NCI-H446 treated with DMSO at 0.1 percent for 48 hours (cell line): ENCODE data around the gene FOXN3.

Source experiments
- DNase-seq: peaks from one replicate; lab custom pipeline; 2025; lab: John Stamatoyannopoulos, UW

The FOXN3 gene

GRCh38 chr14:89408907-89409700 is 7.9 kb downstream of the FOXN3 start:
- no peak for DNase-seq

GRCh38 chr14:89407856-89408255 is 9.2 kb downstream of the FOXN3 start:
- no peak for DNase-seq

GRCh38 chr14:89406941-89407340 is 10.1 kb downstream of the FOXN3 start:
- DNase-seq: no peak

- DNase-seq: no peak
Observed at GRCh38 chr14:89406361-89406760, 10.7 kb downstream of the FOXN3 start.

GRCh38 chr14:89405712-89406111 is 11.3 kb downstream of the FOXN3 start:
- DNase-seq: no peak

- no peak for DNase-seq
Observed at GRCh38 chr14:89402363-89402762, 14.7 kb downstream of the FOXN3 start.

- no peak for DNase-seq
Observed at GRCh38 chr14:89401761-89402160, 15.3 kb downstream of the FOXN3 start.

- DNase-seq: no peak
Observed at GRCh38 chr14:89401241-89401640, 15.8 kb downstream of the FOXN3 start.

GRCh38 chr14:89400529-89400928 is 16.5 kb downstream of the FOXN3 start:
- DNase-seq: no peak

GRCh38 chr14:89399594-89400068 is 17.4 kb downstream of the FOXN3 start:
- peak; percentile 52 for DNase-seq

GRCh38 chr14:89399157-89399556 is 17.9 kb downstream of the FOXN3 start:
- no peak for DNase-seq

GRCh38 chr14:89397569-89398230 is 19.3 kb downstream of the FOXN3 start:
- no peak for DNase-seq

- DNase-seq: no peak
Observed at GRCh38 chr14:89394972-89395371, 22.1 kb downstream of the FOXN3 start.

GRCh38 chr14:89393222-89393745 is 23.7 kb downstream of the FOXN3 start:
- DNase-seq: no peak

GRCh38 chr14:89392181-89392580 is 24.9 kb downstream of the FOXN3 start:
- DNase-seq: no peak

GRCh38 chr14:89391556-89391955 is 25.5 kb downstream of the FOXN3 start:
- no peak for DNase-seq

GRCh38 chr14:89391123-89391522 is 25.9 kb downstream of the FOXN3 start:
- DNase-seq: no peak

- no peak for DNase-seq
Observed at GRCh38 chr14:89388853-89389252, 28.2 kb downstream of the FOXN3 start.

GRCh38 chr14:89387922-89388685 is 28.9 kb downstream of the FOXN3 start:
- no peak for DNase-seq

- peak; percentile 57 for DNase-seq
Observed at GRCh38 chr14:89386212-89386886, 30.7 kb downstream of the FOXN3 start.

- DNase-seq: no peak
Observed at GRCh38 chr14:89384636-89385035, 32.4 kb downstream of the FOXN3 start.

GRCh38 chr14:89384023-89384422 is 33.0 kb downstream of the FOXN3 start:
- no peak for DNase-seq
